ENCODE measurements around the gene STK10. TPM values are rescaled to one million over a fixed set of nuclear protein-coding genes. Genes with fewer than 3 reads are reported as not detected.
A peak's percentile ranks its signal among the peaks of the same experiment; 100 is the strongest.
"Not testable (repeated sequence)": the region's sequence is repeated elsewhere in the genome, so short reads cannot be mapped to it uniquely, and the experiment has no call there.

STK10 gene
- total RNA-seq, 2 donors from 2014 or later: 199 to 218 TPM

GRCh38 chr5:172207511-172207910, 19.5 kb upstream of the STK10 start:
- Mint-ChIP-seq H3K9me3 (no peaks in the 10 kb centered on the region), H3K4me3 (no peak overlapping the region), H3K4me1 (ENCODE audit: low read depth in 2 of 2) (peaks cover 7 to 12% of the 10 kb centered on the region in 2 donors), H3K27ac (no peak overlapping the region), H3K36me3 (peaks cover 10% of the 10 kb centered on the region), H3K27me3 (no peaks in the 10 kb centered on the region)
- DNase-seq (ENCODE audit: low spot score) (no peak), ATAC-seq (no peak)

GRCh38 chr5:172205984-172206383, 18.0 kb upstream of the STK10 start:
- not testable (repeated sequence) for H3K27ac Mint-ChIP-seq, H3K4me3 Mint-ChIP-seq
- peaks cover 7 to 12% of the 10 kb centered on the region in 2 donors for H3K4me1 Mint-ChIP-seq (ENCODE audit: low read depth in 2 of 2)

GRCh38 chr5:172200476-172200875, 12.5 kb upstream of the STK10 start:
- Mint-ChIP-seq H3K4me3 (no peak overlapping the region), H3K27me3 (no peaks in the 10 kb centered on the region), H3K9me3 (no peaks in the 10 kb centered on the region), H3K27ac (no peak overlapping the region), H3K36me3 (no peaks in the 10 kb centered on the region), H3K4me1 (ENCODE audit: low read depth in 2 of 2) (peaks cover 0 to 2% of the 10 kb centered on the region in 2 donors)
- no peak for DNase-seq (ENCODE audit: low spot score)
- no peak for ATAC-seq

More at GRCh38 chr5:172205984-172206383, 18.0 kb upstream of the STK10 start:
- H3K9me3 Mint-ChIP-seq; H3K36me3 Mint-ChIP-seq; DNase-seq (ENCODE audit: low spot score); ATAC-seq; H3K27me3 Mint-ChIP-seq: not testable (repeated sequence)

- no peak for ATAC-seq
- Mint-ChIP-seq H3K4me3 (no peak overlapping the region), H3K9me3 (no peaks in the 10 kb centered on the region), H3K36me3 (no peaks in the 10 kb centered on the region), H3K27ac (no peak overlapping the region), H3K27me3 (no peaks in the 10 kb centered on the region), H3K4me1 (ENCODE audit: low read depth in 2 of 2) (peaks cover 0 to 2% of the 10 kb centered on the region in 2 donors)
- no peak for DNase-seq (ENCODE audit: low spot score)
Observed at GRCh38 chr5:172199446-172199845, 11.4 kb upstream of the STK10 start.

- ATAC-seq; H3K4me3 Mint-ChIP-seq; H3K9me3 Mint-ChIP-seq; H3K27ac Mint-ChIP-seq; H3K36me3 Mint-ChIP-seq; H3K4me1 Mint-ChIP-seq (ENCODE audit: low read depth in 2 of 2); H3K27me3 Mint-ChIP-seq; DNase-seq (ENCODE audit: low spot score): not testable (repeated sequence)
Observed at GRCh38 chr5:172197775-172198174, 9.8 kb upstream of the STK10 start.

- no peak for DNase-seq (ENCODE audit: low spot score)
- Mint-ChIP-seq H3K4me1 (ENCODE audit: low read depth in 2 of 2) (peaks cover 0 to 2% of the 10 kb centered on the region in 2 donors), H3K27ac (no peak overlapping the region), H3K36me3 (no peaks in the 10 kb centered on the region), H3K4me3 (no peak overlapping the region), H3K9me3 (no peaks in the 10 kb centered on the region), H3K27me3 (no peaks in the 10 kb centered on the region)
- ATAC-seq: no peak
Observed at GRCh38 chr5:172194985-172195774, 7.2 kb upstream of the STK10 start.

GRCh38 chr5:172193872-172194271, 5.8 kb upstream of the STK10 start, which contains the start of gene EFCAB9:
Gene EFCAB9, plus strand, starts transcription at chr5:172194172. Its CDS starts 1 bp downstream, at chr5:172194173.
- Mint-ChIP-seq H3K27ac (no peak within 1 kb of the TSS), H3K36me3 (no peaks in the 10 kb centered on the region), H3K4me3 (no peak within 1 kb of the TSS), H3K9me3 (no peaks in the 10 kb centered on the region), H3K27me3 (no peaks in the 10 kb centered on the region), H3K4me1 (ENCODE audit: low read depth in 2 of 2) (peaks cover 0 to 7% of the 10 kb centered on the region in 2 donors)
- no peak for DNase-seq (ENCODE audit: low spot score)
- no peak for ATAC-seq

- ATAC-seq: no peak
Observed at GRCh38 chr5:172189693-172190296, 1.8 kb upstream of the STK10 start.

GRCh38 chr5:172188893-172189692, 1.1 kb upstream of the STK10 start:
- no peaks in the 10 kb centered on the region for H3K36me3 Mint-ChIP-seq
- H3K27me3 Mint-ChIP-seq: no peaks in the 10 kb centered on the region
- peak overlapping the region; percentile 91 for H3K4me3 Mint-ChIP-seq
- no peaks in the 10 kb centered on the region for H3K9me3 Mint-ChIP-seq
- no peak for ATAC-seq
- peaks cover 19 to 33% of the 10 kb centered on the region in 2 donors for H3K4me1 Mint-ChIP-seq (ENCODE audit: low read depth in 2 of 2)
- H3K27ac Mint-ChIP-seq: peak overlapping the region; percentile 48 to 79
- no peak for DNase-seq (ENCODE audit: low spot score)

More at GRCh38 chr5:172189693-172190296, 1.8 kb upstream of the STK10 start:
- Mint-ChIP-seq H3K27ac (no peak overlapping the region), H3K36me3 (no peaks in the 10 kb centered on the region), H3K27me3 (no peaks in the 10 kb centered on the region), H3K4me1 (ENCODE audit: low read depth in 2 of 2) (peaks cover 12 to 27% of the 10 kb centered on the region in 2 donors), H3K4me3 (no peak overlapping the region), H3K9me3 (no peaks in the 10 kb centered on the region)
- no peak for DNase-seq (ENCODE audit: low spot score)

- no peaks in the 10 kb centered on the region for H3K36me3 Mint-ChIP-seq
- DNase-seq (ENCODE audit: low spot score) (peak; percentile 88), ATAC-seq (peak; percentile 55 to 61)
- H3K9me3 Mint-ChIP-seq: no peaks in the 10 kb centered on the region
- H3K4me1 Mint-ChIP-seq (ENCODE audit: low read depth in 2 of 2): peaks cover 27 to 39% of the 10 kb centered on the region in 2 donors
- H3K27me3 Mint-ChIP-seq: no peaks in the 10 kb centered on the region
- peak overlapping the region; percentile 91 for H3K4me3 Mint-ChIP-seq
- peak overlapping the region; percentile 79 to 94 for H3K27ac Mint-ChIP-seq
Observed at GRCh38 chr5:172187118-172188032, 649 bp downstream of the STK10 start.

- Mint-ChIP-seq H3K4me1 (ENCODE audit: low read depth in 2 of 2) (peaks cover 28 to 40% of the 10 kb centered on the region in 2 donors), H3K9me3 (no peaks in the 10 kb centered on the region), H3K27me3 (no peaks in the 10 kb centered on the region), H3K36me3 (no peaks in the 10 kb centered on the region), H3K27ac (peak overlapping the region; percentile 79 to 94), H3K4me3 (peak overlapping the region; percentile 91)
- no peak for DNase-seq (ENCODE audit: low spot score)
- ATAC-seq: no peak
Observed at GRCh38 chr5:172186114-172186695, 1.8 kb downstream of the STK10 start.

GRCh38 chr5:172185096-172185461, 2.9 kb downstream of the STK10 start:
- Mint-ChIP-seq H3K9me3 (no peaks in the 10 kb centered on the region), H3K4me3 (peak overlapping the region; percentile 91), H3K4me1 (ENCODE audit: low read depth in 2 of 2) (peaks cover 34 to 46% of the 10 kb centered on the region in 2 donors), H3K27me3 (no peaks in the 10 kb centered on the region), H3K36me3 (no peaks in the 10 kb centered on the region), H3K27ac (peak overlapping the region; percentile 79 to 94)
- no peak for ATAC-seq
- no peak for DNase-seq (ENCODE audit: low spot score)

Data from natural killer cell treated with Interleukin-12 subunit alpha and Interleukin-12 subunit beta and Interleukin-15 and Interleukin-18, amount 100 ng/mL, for 72 hours (primary cell).